ENCODE data around the gene NAIF1.

DNA sequence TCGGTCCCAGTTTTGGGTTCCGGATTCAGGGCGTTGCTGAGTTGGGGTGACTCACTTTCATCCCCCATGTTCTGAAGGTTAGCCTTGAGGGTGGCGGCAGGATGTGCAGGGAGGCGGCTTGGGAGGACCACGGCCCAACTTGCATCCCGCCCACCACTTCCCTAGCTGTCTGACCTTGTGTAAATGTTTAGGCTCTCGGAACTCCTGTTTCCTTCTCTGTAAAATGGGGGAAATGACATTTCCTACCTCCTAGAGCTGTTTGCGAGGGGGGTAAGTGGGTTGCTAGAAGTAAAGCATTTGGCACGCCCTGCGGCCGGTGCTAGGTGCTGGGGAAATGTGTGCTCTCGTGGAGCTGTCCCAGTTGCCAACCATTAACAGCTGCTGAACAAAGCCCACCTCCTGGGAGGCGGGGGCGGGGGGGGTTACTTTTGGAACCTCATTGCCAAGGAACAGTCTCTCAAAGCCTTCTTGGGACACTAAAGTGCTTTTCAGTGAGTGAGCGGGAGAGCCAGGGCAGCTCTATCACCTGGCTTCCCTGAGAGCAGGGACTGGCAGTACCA, 32.9 kb upstream of the NAIF1 start:
- TF ChIP-seq EZH2 (IDR thresholded peaks at IDR 0.05), result no peak
- TF ChIP-seq, protein P1, sequence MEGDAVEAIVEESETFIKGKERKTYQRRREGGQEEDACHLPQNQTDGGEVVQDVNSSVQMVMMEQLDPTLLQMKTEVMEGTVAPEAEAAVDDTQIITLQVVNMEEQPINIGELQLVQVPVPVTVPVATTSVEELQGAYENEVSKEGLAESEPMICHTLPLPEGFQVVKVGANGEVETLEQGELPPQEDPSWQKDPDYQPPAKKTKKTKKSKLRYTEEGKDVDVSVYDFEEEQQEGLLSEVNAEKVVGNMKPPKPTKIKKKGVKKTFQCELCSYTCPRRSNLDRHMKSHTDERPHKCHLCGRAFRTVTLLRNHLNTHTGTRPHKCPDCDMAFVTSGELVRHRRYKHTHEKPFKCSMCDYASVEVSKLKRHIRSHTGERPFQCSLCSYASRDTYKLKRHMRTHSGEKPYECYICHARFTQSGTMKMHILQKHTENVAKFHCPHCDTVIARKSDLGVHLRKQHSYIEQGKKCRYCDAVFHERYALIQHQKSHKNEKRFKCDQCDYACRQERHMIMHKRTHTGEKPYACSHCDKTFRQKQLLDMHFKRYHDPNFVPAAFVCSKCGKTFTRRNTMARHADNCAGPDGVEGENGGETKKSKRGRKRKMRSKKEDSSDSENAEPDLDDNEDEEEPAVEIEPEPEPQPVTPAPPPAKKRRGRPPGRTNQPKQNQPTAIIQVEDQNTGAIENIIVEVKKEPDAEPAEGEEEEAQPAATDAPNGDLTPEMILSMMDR (IDR thresholded peaks at IDR 0.05), result no peak
